Endometrial microvascular endothelial cells (primary cell): ENCODE data around the gene PLXNA2. TPM values are rescaled to one million over a fixed set of nuclear protein-coding genes. Genes with fewer than 3 reads are reported as not detected.

ENCODE experiments used
- in situ Hi-C: cut with HindIII; loops from 2 replicates; pipeline ENCODE4 v1.10.0; 2017; ENCODE audit warnings: low sequenced_read_pairs, low pct_unique_long_range_greater_than_20kb; ENCODE audit errors: inconsistent ontology term
- total RNA-seq: library from RNA; depleted of rRNA; stranded (reverse); fragments of >200 nt; gene quantifications from one replicate; pipeline ENCODE4 v1.2.3, GENCODE V29; 2015; ENCODE audit errors: inconsistent ontology term

The PLXNA2 gene
- total RNA-seq, 1 donor from 2014 or later, result 83.1 TPM

- in situ Hi-C loops, result no loop called here
Observed at GRCh38 chr1:208069317-208069716, 174.9 kb downstream of the PLXNA2 start.

GRCh38 chr1:208068908-208069307, 175.3 kb downstream of the PLXNA2 start:
- in situ Hi-C loops, result no loop called here

- in situ Hi-C loops, result no loop called here
Observed at GRCh38 chr1:208068407-208068806, 175.8 kb downstream of the PLXNA2 start.

GRCh38 chr1:208066583-208066982, 177.6 kb downstream of the PLXNA2 start:
- in situ Hi-C loops, result no loop called here

- in situ Hi-C loops, result no loop called here
Observed at GRCh38 chr1:208065862-208066261, 178.3 kb downstream of the PLXNA2 start.

- in situ Hi-C loops, result no loop called here
Observed at GRCh38 chr1:208061632-208062031, 182.6 kb downstream of the PLXNA2 start.

GRCh38 chr1:208061118-208061517, 183.1 kb downstream of the PLXNA2 start:
- in situ Hi-C loops, result no loop called here

GRCh38 chr1:208060215-208060869, 183.8 kb downstream of the PLXNA2 start:
- in situ Hi-C loops, result no loop called here

GRCh38 chr1:208059409-208060001, 184.7 kb downstream of the PLXNA2 start:
- in situ Hi-C loops, result no loop called here

GRCh38 chr1:208058756-208059155, 185.4 kb downstream of the PLXNA2 start:
- in situ Hi-C loops, result no loop called here

GRCh38 chr1:208058267-208058666, 185.9 kb downstream of the PLXNA2 start:
- in situ Hi-C loops, result no loop called here

GRCh38 chr1:208057056-208057455, 187.1 kb downstream of the PLXNA2 start:
- in situ Hi-C loops, result no loop called here

GRCh38 chr1:208055535-208055934, 188.6 kb downstream of the PLXNA2 start:
- in situ Hi-C loops, result no loop called here

- in situ Hi-C loops, result no loop called here
Observed at GRCh38 chr1:208054911-208055379, 189.2 kb downstream of the PLXNA2 start.

- in situ Hi-C loops, result no loop called here
Observed at GRCh38 chr1:208054485-208054884, 189.7 kb downstream of the PLXNA2 start.

GRCh38 chr1:208053661-208054060, 190.5 kb downstream of the PLXNA2 start:
- in situ Hi-C loops, result no loop called here

GRCh38 chr1:208052926-208053407, 191.2 kb downstream of the PLXNA2 start:
- in situ Hi-C loops, result no loop called here

- in situ Hi-C loops, result no loop called here
Observed at GRCh38 chr1:208052135-208052534, 192.0 kb downstream of the PLXNA2 start.

- in situ Hi-C loops, result no loop called here
Observed at GRCh38 chr1:208051651-208052050, 192.5 kb downstream of the PLXNA2 start.

GRCh38 chr1:208048904-208049303, 195.3 kb downstream of the PLXNA2 start:
- in situ Hi-C loops, result no loop called here
